Activated naive CD8-positive, alpha-beta T cell (primary cell): ENCODE data around the gene PIGS.
"Not testable (repeated sequence)": the region's sequence is repeated elsewhere in the genome, so short reads cannot be mapped to it uniquely, and the experiment has no call there.

Source experiments
- H3K27ac Mint-ChIP-seq: one replicate; pipeline ENCODE4 v1.8.0; 2021; ENCODE audit warnings: mixed read lengths
- H3K27me3 Mint-ChIP-seq: one replicate; pipeline ENCODE4 v1.8.0; 2021; ENCODE audit warnings: mixed read lengths
- H3K36me3 Mint-ChIP-seq: one replicate; pipeline ENCODE4 v1.8.0; 2021; ENCODE audit warnings: mixed read lengths
- H3K4me1 Mint-ChIP-seq: one replicate; pipeline ENCODE4 v1.8.0; 2021; ENCODE audit warnings: low read depth, mixed read lengths
- H3K4me3 Mint-ChIP-seq: one replicate; pipeline ENCODE4 v1.8.0; 2021; ENCODE audit warnings: mild to moderate bottlenecking, mixed read lengths
- H3K9me3 Mint-ChIP-seq: one replicate; pipeline ENCODE4 v1.8.0; 2021; ENCODE audit warnings: low read depth, mixed read lengths

PIGS gene

GRCh38 chr17:28597606-28598383, 26.5 kb upstream of the PIGS start:
- Mint-ChIP-seq H3K9me3 (no peaks in the 10 kb centered on the region), H3K36me3 (no peaks in the 10 kb centered on the region), H3K4me1 (peaks cover 23% of the 10 kb centered on the region), H3K4me3 (peak overlapping the region; percentile 97), H3K27ac (peak overlapping the region; percentile 54), H3K27me3 (no peaks in the 10 kb centered on the region)

DNA sequence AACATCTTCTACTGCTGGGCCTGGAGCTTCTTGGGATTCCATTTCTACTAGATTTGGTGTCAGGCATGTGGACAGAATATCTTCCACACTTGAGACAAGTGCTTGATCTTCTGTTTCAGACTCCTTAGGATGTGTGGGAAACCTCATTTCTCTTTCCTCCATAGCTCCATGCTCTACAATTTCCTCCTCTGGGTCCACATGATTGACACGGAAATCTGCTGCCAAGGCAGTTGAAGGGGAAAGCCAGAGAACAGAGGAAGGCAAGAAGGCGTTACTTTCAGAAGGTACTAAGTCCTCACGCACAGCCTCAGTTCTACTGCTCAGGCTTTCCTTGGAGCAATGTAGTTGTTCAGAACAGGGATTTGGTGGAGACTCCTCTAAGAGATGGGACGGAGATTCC, 20.9 kb upstream of the PIGS start:
- H3K36me3 Mint-ChIP-seq = peaks cover 7% of the 10 kb centered on the region
- no peak overlapping the region for H3K27ac Mint-ChIP-seq
- H3K4me1 Mint-ChIP-seq = peaks cover under 1% of the 10 kb centered on the region
- H3K4me3 Mint-ChIP-seq = no peak overlapping the region
- H3K27me3 Mint-ChIP-seq = no peaks in the 10 kb centered on the region
- H3K9me3 Mint-ChIP-seq = no peaks in the 10 kb centered on the region

DNA sequence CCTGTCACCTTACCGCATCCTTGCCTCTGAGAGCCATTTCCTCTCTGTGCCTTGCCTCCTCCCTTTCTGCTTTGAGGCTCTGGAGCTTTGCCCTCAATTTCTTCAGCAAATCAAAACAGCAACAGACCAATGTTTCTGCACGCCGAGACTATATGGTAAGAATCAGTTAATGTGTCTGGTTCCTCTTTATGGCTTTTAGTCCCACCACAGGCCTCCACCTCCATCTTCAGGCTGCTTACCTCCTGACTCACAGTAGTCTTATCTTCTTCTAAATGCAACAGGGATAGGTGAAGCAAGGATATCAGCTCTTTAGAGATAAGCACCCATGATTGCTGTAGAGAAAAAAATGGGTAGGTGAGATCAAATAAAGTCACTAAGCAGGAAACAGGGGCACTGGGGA, 14.5 kb upstream of the PIGS start:
- peak overlapping the region; percentile 23 for H3K27ac Mint-ChIP-seq
- H3K27me3 Mint-ChIP-seq = no peaks in the 10 kb centered on the region
- no peak overlapping the region for H3K4me3 Mint-ChIP-seq
- H3K4me1 Mint-ChIP-seq = no peaks in the 10 kb centered on the region
- H3K9me3 Mint-ChIP-seq = no peaks in the 10 kb centered on the region
- H3K36me3 Mint-ChIP-seq = peaks cover 8% of the 10 kb centered on the region

DNA sequence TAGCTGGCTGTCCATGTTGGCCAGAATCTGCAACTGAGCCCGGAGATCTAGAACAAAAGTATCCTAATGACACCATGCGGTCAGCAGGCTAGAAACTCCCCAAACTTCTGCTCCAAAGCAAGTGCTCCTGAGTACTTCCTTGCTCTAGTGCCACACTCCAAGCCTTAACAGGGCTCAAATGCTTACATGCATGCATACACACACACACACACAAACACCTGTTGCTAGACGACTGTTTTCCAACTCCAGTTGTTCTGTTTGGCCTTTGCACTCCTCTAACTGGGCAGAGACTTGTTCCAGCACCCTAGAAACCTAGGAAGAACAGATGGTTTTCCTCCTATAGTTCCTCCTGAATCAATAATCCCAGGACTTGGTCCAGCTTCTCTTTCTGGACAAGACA, 13.1 kb upstream of the PIGS start:
- Mint-ChIP-seq H3K27me3 (no peaks in the 10 kb centered on the region), H3K9me3 (no peaks in the 10 kb centered on the region), H3K36me3 (peaks cover 8% of the 10 kb centered on the region), H3K27ac (no peak overlapping the region), H3K4me1 (no peaks in the 10 kb centered on the region), H3K4me3 (no peak overlapping the region)

GRCh38 chr17:28582513-28582912, 11.2 kb upstream of the PIGS start:
- peaks cover 3% of the 10 kb centered on the region for H3K36me3 Mint-ChIP-seq
- H3K27ac Mint-ChIP-seq = no peak overlapping the region
- H3K9me3 Mint-ChIP-seq = no peaks in the 10 kb centered on the region
- H3K4me3 Mint-ChIP-seq = no peak overlapping the region
- H3K27me3 Mint-ChIP-seq = no peaks in the 10 kb centered on the region
- H3K4me1 Mint-ChIP-seq = no peaks in the 10 kb centered on the region

- H3K27ac Mint-ChIP-seq = no peak overlapping the region
- no peak overlapping the region for H3K4me3 Mint-ChIP-seq
- no peaks in the 10 kb centered on the region for H3K9me3 Mint-ChIP-seq
- H3K36me3 Mint-ChIP-seq = peaks cover 3% of the 10 kb centered on the region
- H3K27me3 Mint-ChIP-seq = no peaks in the 10 kb centered on the region
- H3K4me1 Mint-ChIP-seq = peaks cover 13% of the 10 kb centered on the region
Measured at GRCh38 chr17:28580959-28581358, 9.6 kb upstream of the PIGS start.

DNA sequence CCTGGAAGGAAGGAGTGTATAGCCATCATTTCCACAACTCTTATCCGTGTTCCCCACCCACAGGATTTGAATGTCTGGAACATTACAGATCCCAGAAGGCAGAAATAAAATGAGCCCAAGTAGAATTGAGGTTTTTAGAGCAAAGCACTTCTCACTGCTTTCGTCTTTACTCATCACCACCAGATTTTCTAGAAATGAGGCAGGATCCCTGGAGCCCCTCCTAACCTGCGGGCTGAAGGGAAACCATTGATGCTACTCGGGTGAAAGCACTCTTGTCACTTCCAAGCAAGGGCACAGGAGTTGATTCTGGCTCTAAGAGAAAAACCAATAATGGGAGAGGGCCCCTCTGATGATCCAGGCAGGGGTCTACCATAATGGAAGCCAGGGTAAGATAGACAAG, 8.2 kb upstream of the PIGS start:
- no peaks in the 10 kb centered on the region for H3K36me3 Mint-ChIP-seq
- H3K27ac Mint-ChIP-seq = no peak overlapping the region
- no peaks in the 10 kb centered on the region for H3K9me3 Mint-ChIP-seq
- H3K4me1 Mint-ChIP-seq = peaks cover 16% of the 10 kb centered on the region
- H3K27me3 Mint-ChIP-seq = no peaks in the 10 kb centered on the region
- H3K4me3 Mint-ChIP-seq = no peak overlapping the region

- Mint-ChIP-seq H3K36me3 (no peaks in the 10 kb centered on the region), H3K9me3 (no peaks in the 10 kb centered on the region), H3K27ac (no peak overlapping the region), H3K4me3 (no peak overlapping the region), H3K27me3 (no peaks in the 10 kb centered on the region), H3K4me1 (peaks cover 16% of the 10 kb centered on the region)
Measured at GRCh38 chr17:28578246-28579195, 7.2 kb upstream of the PIGS start.

DNA sequence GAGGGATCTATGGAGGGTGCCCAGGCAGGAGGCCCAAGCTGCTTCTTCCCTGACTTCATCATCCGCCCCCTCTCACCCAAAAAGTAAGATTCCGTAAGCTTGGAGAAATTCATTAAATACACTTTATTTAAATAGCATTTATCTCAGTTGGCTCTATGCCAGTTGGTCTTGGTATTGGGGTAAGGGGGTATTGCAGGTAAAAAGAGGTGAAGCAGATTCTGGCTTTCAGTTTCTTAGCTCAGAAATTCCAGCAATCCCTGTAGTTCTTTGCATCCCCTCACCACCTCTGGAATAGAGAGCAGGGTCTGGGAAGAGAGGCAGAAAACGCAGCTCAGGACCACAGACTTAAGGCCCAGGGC, 6.1 kb upstream of the PIGS start:
- H3K27ac Mint-ChIP-seq = no peak overlapping the region
- H3K4me3 Mint-ChIP-seq = no peak overlapping the region
- peaks cover 25% of the 10 kb centered on the region for H3K4me1 Mint-ChIP-seq
- H3K36me3 Mint-ChIP-seq = no peaks in the 10 kb centered on the region
- H3K27me3 Mint-ChIP-seq = no peaks in the 10 kb centered on the region
- H3K9me3 Mint-ChIP-seq = no peaks in the 10 kb centered on the region

- H3K27ac Mint-ChIP-seq = peak within 1 kb of the TSS; percentile 93
- H3K27me3 Mint-ChIP-seq = no peaks in the 10 kb centered on the region
- peaks cover 31% of the 10 kb centered on the region for H3K4me1 Mint-ChIP-seq
- H3K9me3 Mint-ChIP-seq = no peaks in the 10 kb centered on the region
- H3K36me3 Mint-ChIP-seq = no peaks in the 10 kb centered on the region
- peak within 1 kb of the TSS; percentile 85 for H3K4me3 Mint-ChIP-seq
Measured at GRCh38 chr17:28576758-28577465, 5.6 kb upstream of the PIGS start, which contains the start of gene ALDOC. ALDOC (minus strand) TSS chr17:28576895; CDS start chr17:28575532, 1,363 bp downstream.

DNA sequence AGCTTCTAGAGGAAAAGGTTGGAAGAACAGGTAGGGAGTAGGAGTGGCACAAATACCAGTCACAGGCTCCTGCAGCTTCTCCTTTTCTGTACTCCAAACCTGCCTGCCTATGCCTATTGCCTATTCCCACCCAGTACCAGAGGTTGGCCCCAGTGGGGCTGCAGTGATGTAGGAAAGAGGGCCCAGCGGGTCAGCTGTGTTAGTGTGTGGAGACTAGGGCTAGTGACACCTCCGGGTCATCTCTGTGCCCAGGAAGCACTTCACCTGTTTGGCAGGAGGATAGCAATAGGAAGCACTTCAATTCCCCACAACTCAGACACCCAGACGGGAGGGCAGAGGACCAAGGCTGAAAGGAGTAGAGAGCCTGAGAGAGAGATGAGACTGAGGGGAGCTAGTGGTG, 4.7 kb upstream of the PIGS start:
- not testable (repeated sequence) for H3K9me3 Mint-ChIP-seq, H3K27me3 Mint-ChIP-seq, H3K36me3 Mint-ChIP-seq
- peaks cover 34% of the 10 kb centered on the region for H3K4me1 Mint-ChIP-seq
- peak overlapping the region; percentile 72 for H3K27ac Mint-ChIP-seq
- peak overlapping the region; percentile 85 for H3K4me3 Mint-ChIP-seq

DNA sequence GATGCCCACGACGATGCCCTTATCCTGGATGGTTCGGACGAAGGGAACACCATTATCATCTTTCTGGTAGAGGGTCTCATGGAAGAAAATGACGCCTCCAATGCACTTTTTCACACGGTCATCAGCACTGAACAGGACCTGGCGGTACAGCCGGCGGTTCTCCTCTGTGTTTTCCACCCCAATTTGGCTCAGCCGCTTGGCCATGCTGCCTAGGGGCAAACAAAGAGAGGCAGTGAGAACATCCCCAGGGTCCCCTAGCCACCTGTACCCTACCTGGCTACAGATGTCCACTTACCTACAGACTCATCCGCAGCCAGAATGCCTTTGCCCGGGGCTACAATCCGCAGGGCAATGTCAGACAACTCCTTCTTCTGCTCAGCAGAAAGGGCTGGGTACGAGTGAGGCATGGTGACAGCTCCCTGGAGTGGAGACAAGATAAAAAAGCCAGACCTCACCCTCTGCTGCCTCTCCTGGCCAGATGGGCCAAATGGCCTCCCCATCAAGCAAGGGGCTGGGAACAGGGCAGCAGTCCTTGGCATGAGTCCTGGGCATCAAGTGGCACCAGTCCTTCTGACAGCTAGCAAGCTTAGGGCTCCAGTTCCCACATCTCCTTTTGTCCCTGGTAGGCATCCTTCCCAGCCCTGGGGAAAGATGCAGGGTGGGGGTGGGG, 3.9 kb upstream of the PIGS start:
- H3K27ac Mint-ChIP-seq = no peak overlapping the region
- H3K9me3 Mint-ChIP-seq = no peaks in the 10 kb centered on the region
- no peaks in the 10 kb centered on the region for H3K27me3 Mint-ChIP-seq
- no peak overlapping the region for H3K4me3 Mint-ChIP-seq
- peaks cover 39% of the 10 kb centered on the region for H3K4me1 Mint-ChIP-seq
- H3K36me3 Mint-ChIP-seq = no peaks in the 10 kb centered on the region

- Mint-ChIP-seq H3K4me1 (peaks cover 46% of the 10 kb centered on the region), H3K9me3 (no peaks in the 10 kb centered on the region)
Measured at GRCh38 chr17:28574526-28574925, 3.2 kb upstream of the PIGS start.

DNA sequence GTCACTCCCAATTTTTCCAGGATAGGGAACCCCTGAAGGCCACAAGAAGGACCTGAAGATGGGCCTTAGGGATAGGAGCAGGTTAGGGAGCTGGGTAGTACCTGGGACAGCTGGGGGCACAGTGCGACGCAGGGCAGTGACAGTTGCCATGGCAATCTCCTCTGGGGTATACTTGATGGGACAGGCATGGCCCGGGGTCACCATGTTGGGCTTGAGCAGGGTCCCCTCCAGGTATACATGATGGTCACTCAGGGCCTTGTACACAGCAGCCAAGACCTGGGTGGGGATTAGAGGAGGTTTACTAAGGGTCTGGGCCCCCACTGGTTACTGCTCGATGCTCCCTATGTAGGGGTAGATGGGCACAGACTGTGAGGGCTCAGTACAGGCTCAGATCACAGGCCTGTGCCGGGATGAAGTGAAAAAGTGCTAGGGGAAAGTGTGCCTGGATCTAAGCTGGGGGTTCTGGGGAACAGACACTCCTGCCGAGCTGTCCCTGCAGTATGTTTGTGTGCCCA, 2.7 kb upstream of the PIGS start:
- peaks cover 48% of the 10 kb centered on the region for H3K4me1 Mint-ChIP-seq
- peak overlapping the region; percentile 4 for H3K4me3 Mint-ChIP-seq
- H3K36me3 Mint-ChIP-seq = no peaks in the 10 kb centered on the region
- H3K9me3 Mint-ChIP-seq = no peaks in the 10 kb centered on the region
- H3K27me3 Mint-ChIP-seq = no peaks in the 10 kb centered on the region
- H3K27ac Mint-ChIP-seq = no peak overlapping the region

More at GRCh38 chr17:28574526-28574925, 3.2 kb upstream of the PIGS start:
- H3K36me3 Mint-ChIP-seq = no peaks in the 10 kb centered on the region
- H3K4me3 Mint-ChIP-seq = no peak overlapping the region
- H3K27ac Mint-ChIP-seq = no peak overlapping the region
- no peaks in the 10 kb centered on the region for H3K27me3 Mint-ChIP-seq
